PC-9 (cell line): ENCODE results near the gene CCDC8. TPM values are rescaled to one million over a fixed set of nuclear protein-coding genes. Genes with fewer than 3 reads are reported as not detected.
"Not testable (repeated sequence)": the region's sequence is repeated elsewhere in the genome, so short reads cannot be mapped to it uniquely, and the experiment has no call there.

ENCODE experiments used
- BruUV-seq: library from RNA; stranded (reverse); fragments of 400-500 nt; replicated peaks from 2 replicates; lab custom pipeline; 2021; lab: Mats Ljungman, UMichigan
- CTCF ChIA-PET: fragments of 300-600 bp; sonication (Branson Sonifier 250); formaldehyde crosslinking; loops from one replicate; lab custom pipeline; 2022; ENCODE audit warnings: antibody characterized with exemption; lab: Charles Lee
- POLR2A ChIA-PET: fragments of 300-600 bp; sonication (Branson Sonifier 250); formaldehyde crosslinking; loops from one replicate; lab custom pipeline; 2022; ENCODE audit warnings: antibody characterized with exemption; ENCODE audit not compliant: unreplicated experiment; lab: Charles Lee
- DNase-seq, 2 experiments: peaks; one replicate each; pipeline versions ENCODE4 v3.0.0 to v3.0.0-alpha.2; 2015 to 2022; ENCODE audit warnings: mixed read lengths in 1 of 2
- H2AFZ ChIP-seq: fragments of 200-600 bp; sonication (generic); 2 replicates; pipeline ENCODE4 v1.8.1; 2017; ENCODE audit warnings: antibody characterized with exemption
- H3F3A ChIP-seq: fragments of 200-600 bp; sonication (generic); 2 replicates; pipeline ENCODE4 v1.8.1; 2017; ENCODE audit warnings: antibody characterized with exemption, mild to moderate bottlenecking, low read depth; ENCODE audit not compliant: insufficient read depth
- H3K27ac ChIP-seq: fragments of 200-600 bp; sonication (generic); 2 replicates; pipeline ENCODE4 v1.6.1; 2016; ENCODE audit warnings: mixed run types
- H3K27me3 ChIP-seq: fragments of 200-600 bp; sonication (generic); 2 replicates; pipeline ENCODE4 v1.6.1; 2016; ENCODE audit warnings: low read depth, mixed run types; ENCODE audit not compliant: insufficient read depth
- H3K36me3 ChIP-seq: fragments of 200-600 bp; sonication (generic); 2 replicates; pipeline ENCODE4 v1.6.1; 2016; ENCODE audit warnings: low read depth, mixed run types
- H3K4me1 ChIP-seq: fragments of 200-600 bp; sonication (generic); replicated peaks from 2 replicates; pipeline ENCODE4 v1.6.1; 2016; ENCODE audit warnings: mixed run types; ENCODE audit not compliant: insufficient read depth
- H3K4me2 ChIP-seq: fragments of 200-600 bp; sonication (generic); 2 replicates; pipeline ENCODE4 v1.6.1; 2017; ENCODE audit warnings: mixed run types
- H3K4me3 ChIP-seq: fragments of 200-600 bp; sonication (generic); 2 replicates; pipeline ENCODE4 v1.6.1; 2016; ENCODE audit warnings: mixed run types
- H3K79me2 ChIP-seq: fragments of 200-600 bp; sonication (generic); 2 replicates; pipeline ENCODE4 v1.6.1; 2017; ENCODE audit warnings: low read depth, mixed run types
- H3K9me2 ChIP-seq: fragments of 200-600 bp; sonication (generic); 2 replicates; pipeline ENCODE4 v1.8.1; 2017; ENCODE audit warnings: mild to moderate bottlenecking; ENCODE audit not compliant: insufficient read depth
- H3K9me3 ChIP-seq: fragments of 200-600 bp; sonication (generic); 2 replicates; pipeline ENCODE4 v1.8.1; 2016; ENCODE audit warnings: low read depth; ENCODE audit not compliant: insufficient read depth
- H4K20me1 ChIP-seq: fragments of 200-600 bp; sonication (generic); 2 replicates; pipeline ENCODE4 v1.8.1; 2017; ENCODE audit not compliant: insufficient read depth
- CTCF ChIP-seq: fragments of 200-600 bp; sonication (generic); conservative IDR thresholded peaks from 2 replicates; pipeline ENCODE4 v1.6.1; 2017; ENCODE audit warnings: mixed run types, antibody characterized with exemption, mild to moderate bottlenecking, moderate library complexity
- EZH2 ChIP-seq: fragments of 200-600 bp; sonication (generic); IDR thresholded peaks from 2 replicates; pipeline ENCODE4 v1.8.0; 2017; ENCODE audit warnings: antibody characterized with exemption, low read depth
- intact Hi-C: fragments of 100-400 bp; cut with micrococcal nuclease; formaldehyde crosslinking; loops from one replicate; pipeline ENCODE4 v1.10.0; 2022; ENCODE audit not compliant: unreplicated experiment
- total RNA-seq: library from RNA; stranded (reverse); gene quantifications from 2 replicates; pipeline ENCODE4 v1.2.3, GENCODE V29; 2021

The CCDC8 gene
- total RNA-seq, 1 experiment from 2014 or later: 4.2 TPM

- Histone ChIP-seq H3K9me2 (no peaks in the 10 kb centered on the region), H3K9me3 (no peaks in the 10 kb centered on the region), H3K4me3 (no peak overlapping the region), H3K4me2 (no peak overlapping the region), H2AFZ (no peak overlapping the region), H3K79me2 (peaks cover 17% of the 10 kb centered on the region), H3K27me3 (no peaks in the 10 kb centered on the region), H3F3A (peaks cover 15% of the 10 kb centered on the region), H3K4me1 (peaks cover 12% of the 10 kb centered on the region), H3K27ac (no peak overlapping the region), H4K20me1 (peaks cover 22% of the 10 kb centered on the region; the same call in 1 of the 2 replicates), H3K36me3 (peaks cover 40% of the 10 kb centered on the region; the same call in 1 of the 2 replicates)
- POLR2A ChIA-PET: no interaction called here
- no TSS peak for BruUV-seq
- TF ChIP-seq CTCF: no peak
- no peak for TF ChIP-seq EZH2
- intact Hi-C loops: loop anchor here (10.0 kb wide), 2 partner anchors 183 to 303 kb away; no protein-coding TSS in a partner anchor
- CTCF ChIA-PET: no interaction called here
- DNase-seq: no peak
Measured at GRCh38 chr19:46378268-46378667, 35.1 kb downstream of the CCDC8 start.

DNA sequence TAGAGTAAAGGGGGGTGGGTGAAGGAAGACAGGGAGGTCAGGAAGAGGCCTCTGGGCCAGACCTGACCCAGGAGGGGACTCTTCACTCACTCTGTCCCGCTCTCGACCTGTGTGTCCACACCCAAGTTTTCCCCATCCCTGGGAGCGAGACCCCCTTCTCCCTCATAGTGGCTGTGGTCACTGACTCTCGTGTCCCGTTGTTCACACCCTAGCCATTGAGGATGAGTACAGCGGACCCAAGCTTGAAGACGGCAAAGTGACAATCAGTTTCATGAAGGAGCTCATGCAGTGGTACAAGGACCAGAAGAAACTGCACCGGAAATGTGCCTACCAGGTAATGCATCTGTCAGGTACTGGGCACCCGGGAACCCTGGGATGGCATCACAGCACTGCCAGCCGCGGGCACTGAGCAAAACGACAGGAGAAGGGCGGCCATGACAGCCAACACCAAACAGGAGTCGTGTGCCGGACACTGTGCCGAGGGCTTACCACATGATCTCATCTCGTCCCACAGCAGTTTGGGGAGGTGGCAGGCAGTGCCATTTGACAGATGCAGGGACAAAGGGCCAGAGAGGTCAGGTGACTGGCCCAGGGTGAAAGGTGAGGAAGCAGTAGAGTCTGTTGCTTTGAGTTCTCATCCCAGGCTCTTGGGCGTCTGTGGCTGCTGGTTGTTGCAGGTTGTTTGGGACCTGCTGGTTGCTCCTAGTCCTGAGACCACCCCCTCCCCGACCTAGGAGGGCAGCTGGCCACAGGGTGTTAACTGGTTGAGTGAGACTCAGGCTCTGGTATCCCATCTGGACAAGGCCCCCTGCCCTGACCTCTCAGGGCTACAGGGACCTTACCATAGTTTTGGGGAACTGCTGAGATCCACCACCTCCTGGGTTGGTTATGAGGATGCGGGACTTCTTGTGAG, 36.9 kb downstream of the CCDC8 start:
- no peak overlapping the region for H2AFZ ChIP-seq
- CTCF ChIA-PET: no interaction called here
- H3K36me3 ChIP-seq: peaks cover 35% of the 10 kb centered on the region; the same call in 1 of the 2 replicates
- no peak overlapping the region for H3K27ac ChIP-seq
- DNase-seq: no peak
- BruUV-seq: no TSS peak
- intact Hi-C loops: loop anchor here (10.0 kb wide), 2 partner anchors 182 to 302 kb away; no protein-coding TSS in a partner anchor
- H3F3A ChIP-seq: peaks cover 29% of the 10 kb centered on the region
- H3K4me2 ChIP-seq: no peak overlapping the region
- H3K27me3 ChIP-seq: no peaks in the 10 kb centered on the region
- H3K9me3 ChIP-seq: no peaks in the 10 kb centered on the region
- no peaks in the 10 kb centered on the region for H3K9me2 ChIP-seq
- H3K79me2 ChIP-seq: peaks cover 30% of the 10 kb centered on the region
- no peak overlapping the region for H3K4me3 ChIP-seq
- peaks cover 30% of the 10 kb centered on the region for H3K4me1 ChIP-seq
- H4K20me1 ChIP-seq: peaks cover 22% of the 10 kb centered on the region; the same call in 1 of the 2 replicates
- TF ChIP-seq CTCF (no peak), EZH2 (no peak)
- POLR2A ChIA-PET: no interaction called here

DNA sequence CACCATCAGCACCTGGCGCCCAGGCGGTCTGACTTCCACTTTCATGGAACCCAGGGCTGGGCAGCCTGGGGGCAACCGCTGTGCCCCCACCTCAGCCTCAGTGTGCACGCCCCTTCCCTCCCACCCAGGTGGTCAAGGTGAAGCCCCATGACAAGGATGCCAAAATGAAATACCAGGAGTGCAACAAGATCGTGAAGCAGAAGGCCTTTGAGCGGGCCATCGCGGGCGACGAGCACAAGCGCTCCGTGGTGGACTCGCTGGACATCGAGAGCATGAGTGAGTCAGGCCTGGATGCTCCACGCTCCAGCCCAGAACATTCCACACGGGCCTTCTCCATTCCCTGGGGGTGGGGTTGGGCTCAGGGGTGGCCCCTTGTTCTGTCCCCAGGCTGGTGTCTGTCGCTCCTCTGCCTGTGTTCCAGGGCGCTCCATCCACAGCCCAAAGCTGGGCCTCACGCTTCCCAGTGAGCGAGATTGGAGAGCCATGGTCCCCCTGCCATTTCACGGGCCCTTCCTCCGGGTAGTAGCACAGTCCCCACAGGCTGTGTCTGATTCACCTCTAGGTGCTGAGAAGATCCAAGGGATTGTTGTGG, 37.8 kb downstream of the CCDC8 start:
- H3K4me2 ChIP-seq, BruUV-seq, H3K27ac ChIP-seq, H3K4me3 ChIP-seq, DNase-seq, POLR2A ChIA-PET, H2AFZ ChIP-seq, H3K9me2 ChIP-seq, CTCF ChIA-PET, H3K27me3 ChIP-seq, H3K9me3 ChIP-seq: not testable (repeated sequence)
- H3K4me1 ChIP-seq: peaks cover 39% of the 10 kb centered on the region
- peaks cover 22% of the 10 kb centered on the region; the same call in 1 of the 2 replicates for H4K20me1 ChIP-seq
- H3K36me3 ChIP-seq: peaks cover 30% of the 10 kb centered on the region; the same call in 1 of the 2 replicates
- H3F3A ChIP-seq: peaks cover 27% of the 10 kb centered on the region
- H3K79me2 ChIP-seq: peaks cover 39% of the 10 kb centered on the region
- intact Hi-C loops: loop anchor here (10.0 kb wide), 2 partner anchors 181 to 301 kb away; no protein-coding TSS in a partner anchor
